DMS114 treated with DMSO at 0.1 percent for 48 hours (cell line): ENCODE results near the gene ARFGEF2.
"Not testable (repeated sequence)": the region's sequence is repeated elsewhere in the genome, so short reads cannot be mapped to it uniquely, and the experiment has no call there.

ENCODE experiments used
- DNase-seq: peaks from one replicate; lab custom pipeline; 2025; ENCODE audit not compliant: unreplicated experiment; lab: John Stamatoyannopoulos, UW

The ARFGEF2 gene

GRCh38 chr20:49054056-49054643, 132.6 kb downstream of the ARFGEF2 start:
- no peak for DNase-seq

DNA sequence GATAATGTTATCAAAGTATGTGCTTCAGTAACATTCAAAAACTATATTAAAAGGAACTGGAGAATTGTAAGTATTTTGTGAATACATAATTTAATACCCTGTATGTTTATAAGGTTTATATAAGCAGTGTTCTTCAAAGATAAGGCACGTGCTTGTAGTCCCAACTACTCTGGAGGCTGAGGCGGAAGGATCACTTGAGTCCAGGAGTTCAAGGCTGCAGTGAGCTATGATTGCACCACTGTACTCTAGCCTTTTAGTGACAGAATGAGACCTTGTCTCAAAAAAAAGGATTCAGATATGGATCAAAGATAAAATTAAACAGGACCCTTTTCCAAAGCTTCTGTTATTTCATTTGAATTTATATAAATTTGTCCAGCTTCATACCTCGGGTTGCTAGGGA, 141.8 kb downstream of the ARFGEF2 start:
- DNase-seq: no peak

- no peak for DNase-seq
Measured at GRCh38 chr20:49074521-49074920, 153.0 kb downstream of the ARFGEF2 start.

- DNase-seq: no peak
Measured at GRCh38 chr20:49078310-49078709, 156.8 kb downstream of the ARFGEF2 start.

- DNase-seq: not testable (repeated sequence)
Measured at GRCh38 chr20:49082295-49082694, 160.8 kb downstream of the ARFGEF2 start.
